GM21786 (cell line): Measurements from ENCODE around the gene KCNQ2.

ENCODE experiments used
- ATAC-seq: cut with Tn5 transposase; IDR thresholded peaks from one replicate; pipeline ENCODE4 v1.9.1; 2021; ENCODE audit not compliant: unreplicated experiment

Gene KCNQ2

DNA sequence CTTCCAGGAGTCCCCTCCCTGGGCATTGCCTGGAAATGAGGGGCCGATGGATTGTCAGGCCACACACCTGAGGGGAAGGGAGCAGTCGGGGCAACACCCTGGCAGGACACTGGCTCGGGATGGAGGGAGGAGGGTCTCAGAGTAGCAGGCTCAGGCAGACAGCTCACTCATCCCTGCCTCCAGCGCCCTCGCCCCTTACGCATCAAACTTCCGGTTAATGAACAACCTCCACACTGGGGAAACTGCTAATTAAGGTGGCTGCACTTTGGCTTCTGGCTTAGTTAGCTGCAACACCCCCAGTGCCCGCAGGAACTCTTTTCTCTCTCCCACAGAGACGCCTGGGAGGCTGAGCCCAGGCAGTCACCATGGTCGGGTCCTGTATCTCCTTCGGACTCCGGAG, 98.0 kb downstream of the KCNQ2 start:
- no peak for ATAC-seq

DNA sequence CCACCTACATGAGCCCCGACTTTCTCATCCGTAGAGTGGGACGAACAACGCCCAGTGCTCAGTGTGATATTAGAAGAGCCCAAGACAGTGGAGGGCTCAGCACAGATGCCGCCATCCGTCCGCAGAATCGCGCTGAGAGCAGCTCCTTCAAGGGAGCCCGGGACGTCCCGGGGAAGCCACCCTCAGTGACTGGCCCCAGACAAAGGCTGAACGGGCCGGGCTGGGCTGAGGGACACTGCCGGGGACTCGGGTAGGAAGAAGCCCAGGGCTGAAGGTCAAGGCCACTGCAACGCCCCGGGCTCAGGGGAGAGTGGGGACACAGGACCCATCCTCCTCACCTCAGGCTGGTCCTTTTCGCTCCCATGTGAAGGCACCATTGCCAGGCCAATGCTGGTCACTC, 98.5 kb downstream of the KCNQ2 start:
- ATAC-seq: no peak

DNA sequence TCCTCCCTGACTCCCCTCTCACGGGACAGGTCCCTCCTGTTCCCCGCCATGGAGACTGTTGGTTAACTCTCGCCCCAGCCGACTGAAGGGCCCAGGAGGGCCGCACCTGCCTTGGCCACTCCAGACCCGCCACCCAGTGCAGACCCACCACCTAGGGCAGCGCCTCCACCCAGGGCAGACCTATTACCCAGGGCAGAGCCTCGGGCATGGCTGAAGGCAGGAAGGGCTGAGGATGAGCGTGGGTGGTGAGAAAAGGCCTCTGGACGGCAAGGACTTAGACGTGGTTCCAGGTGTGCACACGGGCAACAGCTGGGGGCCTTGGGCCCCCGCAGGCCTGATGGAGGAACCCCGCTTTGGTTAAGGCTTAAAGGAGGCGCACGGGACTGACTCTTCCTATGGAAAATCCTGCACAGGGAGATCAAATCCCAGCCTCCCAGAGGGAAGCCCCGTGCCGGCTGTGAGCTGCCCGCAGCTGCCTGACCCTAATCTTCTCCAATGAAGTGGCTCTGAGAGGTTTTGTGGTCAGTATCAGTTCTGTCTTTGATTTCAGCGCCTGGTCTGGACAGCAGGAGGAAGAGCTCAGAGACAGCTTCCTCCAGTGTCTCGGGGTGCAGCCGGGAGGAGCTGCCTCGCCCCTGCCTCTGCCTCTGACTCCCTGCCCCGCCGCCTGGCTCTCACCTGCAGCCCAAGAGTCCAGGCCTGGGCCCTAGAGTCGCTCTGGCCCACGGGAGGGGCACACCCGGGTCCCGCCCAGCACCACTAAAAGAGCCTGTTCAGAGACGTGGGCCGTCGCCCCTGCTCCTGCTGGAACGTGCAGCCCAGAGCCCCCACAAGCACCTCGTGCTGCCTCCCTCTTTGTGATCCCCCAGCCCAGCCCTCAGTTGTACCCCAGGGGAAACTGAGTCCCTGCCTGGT, 99.2 kb downstream of the KCNQ2 start:
- ATAC-seq: no peak

DNA sequence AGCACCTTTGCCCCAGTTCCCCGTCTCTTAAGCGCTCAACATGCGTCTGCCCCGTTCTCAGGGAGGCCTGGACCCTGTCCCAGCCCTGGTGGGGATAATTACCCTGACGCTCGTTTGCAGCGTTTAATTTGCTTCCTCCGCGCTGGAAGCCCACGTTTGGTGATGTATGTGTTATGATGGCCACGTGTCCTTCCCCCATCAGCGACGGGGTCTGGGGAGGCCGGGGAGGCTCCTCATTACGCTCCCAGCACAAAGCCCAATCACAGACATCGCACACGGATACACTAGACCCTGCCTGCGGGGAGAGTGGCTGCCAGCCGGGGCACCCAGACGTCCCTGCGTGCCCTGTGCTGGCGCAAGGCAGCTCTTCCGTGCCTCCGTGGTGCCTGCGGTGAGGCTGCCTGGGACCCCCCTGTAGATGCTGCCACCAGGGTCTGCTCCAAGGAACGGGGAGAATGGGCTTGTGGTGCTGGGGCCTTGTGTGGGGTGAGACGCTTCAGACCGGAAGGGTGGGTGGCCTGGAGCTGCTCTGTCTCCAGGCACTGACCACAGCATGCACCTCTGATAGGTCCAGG, 101.1 kb downstream of the KCNQ2 start:
- ATAC-seq: no peak

DNA sequence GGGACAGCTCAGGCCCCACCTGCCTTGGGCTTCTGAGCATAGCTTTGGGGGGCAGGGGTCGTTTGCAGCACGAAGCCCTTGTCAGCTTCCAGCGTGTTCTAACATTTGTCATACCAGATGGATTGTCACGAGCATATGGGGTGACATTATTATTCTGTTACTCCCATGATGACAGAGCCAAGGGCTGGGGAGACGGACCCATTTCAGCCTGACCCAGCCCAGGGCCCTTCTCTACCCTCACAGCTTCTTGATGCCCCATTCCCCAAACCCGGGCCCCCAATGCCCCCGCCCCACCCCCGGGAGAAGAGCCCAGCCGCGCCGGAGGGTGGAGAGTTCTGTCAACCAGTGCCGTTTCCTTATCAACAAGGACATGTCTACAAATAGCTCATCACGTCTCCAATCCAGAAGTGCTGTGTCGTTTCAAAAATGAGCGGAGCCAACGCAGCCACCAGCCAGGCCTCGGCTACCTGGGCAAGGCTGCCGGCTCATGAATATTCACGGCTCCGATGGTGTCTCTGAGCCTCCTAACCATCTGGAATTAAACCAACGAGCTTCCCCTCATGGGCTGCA, 101.8 kb downstream of the KCNQ2 start:
- no peak for ATAC-seq

DNA sequence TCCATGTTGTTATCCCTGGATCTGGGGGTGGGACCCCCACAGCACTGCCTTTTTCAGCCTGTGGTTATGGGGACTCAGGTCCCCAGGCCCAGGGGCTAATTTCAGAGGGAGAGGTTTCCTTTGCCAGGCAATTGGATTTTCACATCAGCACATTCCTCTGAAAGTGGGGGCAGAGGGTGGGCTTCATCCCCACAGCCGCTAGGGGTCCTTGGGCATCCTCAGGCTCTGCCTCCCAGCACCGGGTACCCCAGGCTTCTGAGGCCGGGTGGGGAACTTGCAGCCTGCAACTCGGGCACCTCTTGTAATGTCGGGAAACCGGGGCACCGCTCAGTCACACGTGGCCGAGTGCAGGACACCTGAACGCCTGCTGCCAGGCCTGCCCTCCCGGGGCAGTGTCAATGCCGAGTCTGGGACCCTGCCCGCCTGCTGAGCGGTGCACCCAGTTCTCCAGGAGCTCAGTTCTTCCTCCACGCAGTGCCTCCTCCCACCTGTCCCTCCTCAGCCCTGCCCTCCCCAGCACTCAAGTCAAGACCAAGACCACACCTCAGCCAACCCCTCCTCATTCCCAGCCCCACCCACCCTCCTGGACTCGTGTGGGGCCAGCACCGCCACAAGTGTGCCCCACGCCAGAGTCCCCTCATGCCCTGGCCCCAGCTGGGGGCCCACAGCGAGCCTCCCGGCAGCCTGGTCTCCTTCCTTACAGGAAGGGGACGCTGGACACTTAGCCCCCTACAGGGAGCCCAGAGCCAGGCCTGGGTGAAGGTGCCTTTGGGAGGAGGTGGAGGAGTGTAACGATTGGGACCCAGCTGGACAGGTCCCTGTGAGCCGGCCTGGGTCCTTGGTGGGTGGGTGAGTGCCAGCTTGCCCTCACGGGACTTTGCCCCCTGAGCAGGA, 102.5 kb downstream of the KCNQ2 start:
- no peak for ATAC-seq

DNA sequence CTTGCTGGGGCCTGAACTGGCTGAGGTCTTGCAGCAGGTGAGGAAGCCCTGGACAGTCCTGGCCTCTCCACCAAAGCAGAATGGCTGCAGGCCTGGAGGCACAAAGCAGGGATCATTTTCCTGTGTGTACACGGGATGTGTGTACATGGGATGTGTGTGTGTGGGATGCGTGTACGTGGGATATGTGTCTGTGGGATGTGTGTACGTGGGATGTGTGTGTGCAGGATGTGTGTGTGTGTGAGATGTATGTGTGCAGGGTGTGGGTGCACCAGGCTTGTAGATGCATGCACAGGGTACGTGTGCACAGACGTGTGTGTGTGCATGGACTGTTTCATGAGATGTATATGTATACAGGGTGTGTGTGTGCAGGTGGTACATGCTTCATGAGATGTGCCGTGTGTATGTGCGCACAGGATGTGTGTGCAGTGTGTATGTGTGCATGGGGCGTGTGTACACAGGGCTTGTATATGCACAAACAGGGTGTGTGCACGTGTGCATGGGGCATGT, 103.4 kb downstream of the KCNQ2 start:
- no peak for ATAC-seq

DNA sequence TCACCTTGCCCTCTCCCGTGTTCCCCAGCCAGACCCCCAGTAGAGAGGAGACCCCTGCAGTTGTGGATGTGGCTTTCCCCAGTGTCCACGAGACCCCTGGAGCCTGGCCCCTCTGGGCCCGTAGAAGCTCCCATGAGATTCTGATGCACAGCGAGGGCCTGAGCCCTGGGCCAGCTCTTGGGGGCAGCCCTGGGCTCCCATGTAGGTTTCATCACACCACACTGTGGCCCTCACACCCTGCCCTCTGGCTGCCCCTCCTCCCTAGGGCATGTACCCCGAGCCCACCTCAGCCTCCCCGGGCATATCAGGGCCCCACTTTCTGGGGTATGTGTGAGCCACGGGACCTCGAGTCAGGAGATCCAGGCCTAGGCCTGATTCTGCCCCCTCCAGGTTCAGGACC, 104.3 kb downstream of the KCNQ2 start:
- ATAC-seq: no peak

DNA sequence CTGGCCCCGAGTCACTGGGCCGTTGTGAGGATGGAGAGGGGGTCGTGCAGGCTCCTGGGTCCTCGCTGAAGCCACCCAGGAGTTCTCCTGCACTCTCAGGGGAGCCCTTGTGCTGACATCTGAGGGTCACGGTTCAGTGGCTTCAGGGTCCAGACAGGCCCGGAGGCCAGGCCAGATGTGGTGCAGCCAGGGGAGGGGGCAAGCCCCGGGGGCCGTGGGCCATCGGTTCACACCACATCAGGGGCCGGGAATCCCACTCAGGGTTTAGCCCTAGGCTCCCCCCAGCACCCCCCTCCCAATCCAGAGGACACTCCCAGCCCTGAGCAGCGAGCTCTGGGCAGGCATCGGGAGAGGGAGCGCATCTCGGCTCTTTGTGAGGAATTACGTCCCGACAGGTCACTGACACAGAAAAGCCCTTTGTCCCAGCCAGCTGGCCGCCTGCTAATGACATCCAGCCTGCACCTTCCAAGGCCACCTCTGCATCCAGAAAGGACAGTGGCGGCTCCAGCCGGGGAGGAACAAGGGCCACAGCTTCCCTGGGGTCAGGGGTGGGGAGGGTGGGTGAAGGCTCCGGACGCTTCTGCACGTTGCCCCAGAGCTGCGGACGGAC, 104.9 kb downstream of the KCNQ2 start:
- no peak for ATAC-seq

DNA sequence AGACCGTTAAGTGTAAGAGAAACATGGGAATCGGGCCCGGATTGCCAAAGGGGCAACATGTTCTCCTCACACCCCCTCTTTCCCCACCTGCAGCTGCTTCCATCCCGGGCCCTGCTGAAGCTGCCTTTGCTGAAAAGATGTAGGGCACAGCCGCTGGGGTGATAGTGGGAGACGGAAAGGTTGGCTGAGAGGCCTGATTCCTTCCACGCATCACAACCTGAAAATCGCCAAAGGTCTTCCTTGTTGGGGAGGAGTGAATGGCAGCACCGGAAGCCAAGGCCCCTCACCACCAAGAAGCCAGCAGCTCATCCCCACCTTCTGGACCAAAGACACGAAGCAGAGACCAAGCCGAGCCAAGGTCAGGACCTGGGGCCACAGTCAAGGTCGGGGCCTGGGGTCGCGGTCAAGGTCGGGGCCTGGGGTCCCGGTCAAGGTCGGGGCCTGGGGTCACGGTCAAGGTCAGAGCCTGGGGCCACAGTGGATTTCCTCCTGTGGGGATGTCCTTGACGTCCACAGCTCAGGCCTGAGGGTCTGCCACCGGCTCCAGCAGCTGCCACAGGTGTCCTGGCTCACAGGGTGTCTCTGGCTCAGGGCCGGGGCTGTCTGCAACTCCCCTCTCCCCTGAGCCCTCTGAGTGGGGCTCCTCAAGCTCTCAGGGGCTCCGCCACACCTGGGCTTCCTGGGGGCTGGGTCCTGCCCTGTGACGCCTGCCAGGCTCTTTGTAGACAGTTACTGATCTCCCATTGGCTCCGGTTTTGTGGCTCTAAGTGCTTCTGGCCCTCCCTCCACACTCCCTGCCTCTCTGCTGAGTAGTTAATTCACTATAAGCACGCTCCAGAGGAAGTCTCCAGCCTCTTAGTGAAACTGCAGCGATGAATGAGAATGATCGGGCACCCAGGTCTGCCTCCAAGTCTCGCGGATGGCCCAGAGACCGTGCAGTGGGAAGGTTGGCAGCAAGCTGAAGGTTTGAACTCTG, 105.8 kb downstream of the KCNQ2 start:
- no peak for ATAC-seq

DNA sequence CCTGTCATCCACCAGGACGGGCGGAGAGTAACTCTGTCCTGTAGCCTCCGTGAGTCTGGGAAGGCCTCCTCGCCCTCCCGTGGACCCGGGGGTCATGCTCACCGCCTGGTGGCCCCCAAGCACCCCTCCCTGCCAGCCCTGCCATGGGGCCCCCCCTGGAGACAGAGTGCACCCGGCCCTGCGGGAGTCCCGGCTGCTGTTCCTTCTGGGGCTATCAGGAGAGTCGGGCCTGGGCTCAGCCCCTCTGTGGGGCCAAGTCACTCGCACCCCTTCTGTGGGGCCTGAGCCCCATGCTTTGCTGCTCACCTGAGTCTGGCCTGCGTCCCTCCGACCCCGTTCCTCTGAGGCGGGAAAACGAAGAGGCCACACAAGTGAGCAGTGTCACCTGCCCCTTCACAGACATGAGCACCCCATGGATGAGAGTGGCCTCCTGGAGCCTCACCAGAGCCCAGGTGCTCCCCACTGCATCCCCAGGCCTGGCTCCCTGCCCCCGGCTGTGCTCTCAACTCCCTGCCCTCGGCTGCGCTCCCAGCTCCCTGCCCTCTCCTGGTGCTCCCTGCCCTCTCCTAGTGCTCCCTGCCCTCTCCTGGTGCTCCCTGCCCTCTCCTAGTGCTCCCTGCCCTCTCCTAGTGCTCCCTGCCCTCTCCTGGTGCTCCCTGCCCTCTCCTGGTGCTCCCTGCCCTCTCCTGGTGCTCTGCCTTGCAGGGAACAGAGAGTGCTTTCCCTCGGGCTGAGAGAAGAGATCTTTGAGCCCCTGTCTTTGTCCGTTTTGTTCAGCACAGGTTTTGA, 106.7 kb downstream of the KCNQ2 start:
- no peak for ATAC-seq

DNA sequence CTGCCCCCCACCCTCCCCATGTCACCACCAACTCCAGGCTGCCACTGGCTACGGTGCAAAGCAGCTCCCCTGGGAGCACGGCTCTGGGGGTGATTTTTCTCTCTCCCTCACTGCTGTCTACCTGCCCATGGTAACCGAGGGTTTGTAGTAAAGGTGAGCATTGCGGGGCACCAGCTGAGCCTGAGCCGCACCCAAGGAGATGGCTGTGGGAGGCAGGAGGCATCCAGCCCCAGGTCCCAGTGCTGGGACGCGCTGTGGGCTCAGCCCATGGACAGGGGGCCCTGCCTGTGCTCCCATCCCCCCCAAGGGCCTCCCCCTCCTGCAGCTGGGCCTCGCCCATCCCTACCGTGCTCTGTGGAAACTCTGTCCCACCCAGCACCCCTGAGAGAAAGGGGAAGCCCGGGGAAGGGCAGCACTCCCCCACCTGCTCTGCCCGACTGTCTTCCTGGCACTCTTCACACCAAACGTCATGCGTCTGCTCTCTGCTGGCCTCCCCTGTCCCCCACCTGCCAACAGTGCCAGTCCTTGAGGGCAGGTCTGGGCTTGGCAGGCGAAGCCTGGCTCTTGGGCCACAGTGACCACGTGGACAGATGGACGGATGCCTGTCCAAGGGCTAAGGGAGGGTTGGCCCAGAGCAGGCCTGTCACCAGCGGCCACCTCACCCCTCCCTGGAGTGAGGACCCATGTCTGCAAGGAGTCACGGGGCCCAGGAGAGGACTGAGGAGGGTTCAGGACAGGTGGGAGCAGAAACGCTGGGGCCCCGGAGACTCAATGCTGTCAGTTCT, 107.5 kb downstream of the KCNQ2 start:
- no peak for ATAC-seq

DNA sequence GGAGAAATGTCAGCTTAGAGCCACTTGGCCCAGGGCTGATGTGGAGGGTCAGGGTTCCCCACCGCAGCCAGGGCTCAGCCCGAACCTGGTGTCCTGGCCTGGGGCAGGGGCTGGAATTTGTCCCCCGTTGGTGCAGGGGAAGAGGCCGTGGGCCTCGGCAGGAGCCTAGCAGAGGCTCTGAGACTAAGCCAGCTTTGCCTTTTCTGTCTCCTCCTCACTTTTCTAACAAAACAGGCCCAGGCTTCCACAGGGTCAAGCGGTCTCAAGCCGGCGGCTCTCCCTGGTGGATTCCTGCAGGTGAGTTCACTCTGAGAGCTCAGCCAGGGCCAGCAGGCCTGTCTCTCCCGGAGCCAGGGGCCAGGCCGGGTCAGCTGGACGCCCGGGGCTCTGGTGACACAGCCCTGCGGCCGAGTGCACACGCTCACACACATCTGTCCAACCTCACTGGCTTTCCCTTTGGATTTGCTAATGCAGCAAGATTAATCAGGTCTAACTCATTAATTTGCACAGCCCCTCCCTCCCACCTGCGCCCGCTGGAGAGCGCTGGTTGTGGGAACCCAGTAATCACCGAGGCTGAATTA, 108.4 kb downstream of the KCNQ2 start:
- no peak for ATAC-seq

DNA sequence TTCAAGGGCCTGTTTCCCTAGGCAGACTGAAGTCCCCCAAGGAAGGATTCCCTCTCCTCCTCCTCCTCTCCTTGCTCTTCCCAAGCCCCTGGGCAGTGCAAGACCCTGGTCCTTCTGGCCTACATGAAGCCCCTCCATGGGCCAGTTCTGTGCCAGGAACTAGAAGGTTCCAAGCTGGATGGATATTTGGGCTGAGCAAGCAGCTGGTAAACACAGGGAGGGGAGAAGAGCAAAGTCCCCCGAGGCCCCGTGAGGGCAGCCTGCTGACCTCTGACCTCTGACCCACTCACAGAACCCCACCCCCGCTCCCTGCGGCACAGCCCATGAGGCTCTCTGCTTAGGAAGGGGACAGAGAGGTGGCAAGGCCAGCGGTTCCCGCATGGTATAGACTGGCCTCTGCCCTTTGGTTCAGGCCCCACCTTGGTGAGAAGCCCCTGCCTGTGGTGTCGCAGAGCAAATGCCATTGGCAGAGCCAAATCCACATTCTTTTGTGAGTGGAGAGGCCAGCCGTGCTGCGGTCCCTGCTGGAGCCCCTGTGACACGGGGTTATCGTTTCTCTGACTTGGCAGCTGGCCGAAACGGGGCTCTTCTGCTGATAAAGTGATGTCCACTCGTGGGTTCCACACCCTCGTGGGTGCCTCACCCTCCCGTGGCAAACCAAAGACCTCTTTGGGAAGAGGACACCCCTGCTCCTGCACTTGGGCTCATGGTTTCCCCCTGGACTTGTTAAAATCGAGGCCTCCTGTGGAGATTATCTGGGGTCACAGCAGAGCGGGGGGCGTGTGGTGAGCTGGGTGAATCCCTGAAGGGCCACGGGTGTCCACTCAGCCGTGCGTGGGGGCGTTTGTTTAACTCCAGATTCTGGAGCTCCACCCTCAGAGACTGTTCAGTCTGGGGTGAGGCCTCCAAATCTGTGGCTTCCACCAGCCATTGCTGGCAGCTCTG, 109.2 kb downstream of the KCNQ2 start:
- ATAC-seq: no peak

DNA sequence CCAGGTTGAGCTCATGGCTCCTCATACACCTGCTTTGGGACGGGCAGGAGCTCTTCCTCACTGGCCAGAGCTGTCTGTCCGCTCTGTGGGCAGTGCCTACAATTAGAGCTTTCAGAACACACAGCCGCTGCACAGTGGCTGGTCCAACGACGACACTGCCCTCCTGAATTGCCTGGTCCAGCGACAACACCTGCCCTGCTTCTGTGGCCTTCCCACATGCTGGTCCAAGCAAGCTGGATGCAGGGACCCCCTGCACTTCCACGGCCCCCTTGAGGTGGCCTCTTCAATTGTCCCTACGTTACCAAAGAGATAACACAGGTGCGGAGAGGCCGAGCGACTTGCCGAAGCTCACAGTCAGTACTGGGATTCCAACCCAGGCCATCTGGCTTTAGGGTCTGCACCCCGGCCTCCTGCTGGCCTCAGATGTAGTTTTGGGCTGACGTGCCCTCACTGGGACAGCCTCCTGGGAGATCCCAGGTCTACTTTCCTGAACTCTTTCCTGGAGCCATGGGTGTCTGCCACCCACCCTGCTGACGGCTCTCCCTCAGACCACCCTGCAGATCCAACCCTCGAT, 109.9 kb downstream of the KCNQ2 start:
- ATAC-seq: no peak
